ENCODE measurements around the gene LMNA. TPM values are rescaled to one million over a fixed set of nuclear protein-coding genes. Genes with fewer than 3 reads are reported as not detected.
A peak's percentile ranks its signal among the peaks of the same experiment; 100 is the strongest.

LMNA gene
- total and polyA plus RNA-seq, 2 experiments from 2014 or later = 1,219 to 1,230 TPM

- 39% methylated on average over 19 to 20 of the region's 20 CpGs for WGBS, 2 experiments (ENCODE audit: low coverage in 1 of 2, low lambda C conversion rate in 2 of 2, missing lambda C conversion rate in 2 of 2)
Measured at GRCh38 chr1:156140879-156141707, 26.6 kb downstream of the LMNA start.

DNA sequence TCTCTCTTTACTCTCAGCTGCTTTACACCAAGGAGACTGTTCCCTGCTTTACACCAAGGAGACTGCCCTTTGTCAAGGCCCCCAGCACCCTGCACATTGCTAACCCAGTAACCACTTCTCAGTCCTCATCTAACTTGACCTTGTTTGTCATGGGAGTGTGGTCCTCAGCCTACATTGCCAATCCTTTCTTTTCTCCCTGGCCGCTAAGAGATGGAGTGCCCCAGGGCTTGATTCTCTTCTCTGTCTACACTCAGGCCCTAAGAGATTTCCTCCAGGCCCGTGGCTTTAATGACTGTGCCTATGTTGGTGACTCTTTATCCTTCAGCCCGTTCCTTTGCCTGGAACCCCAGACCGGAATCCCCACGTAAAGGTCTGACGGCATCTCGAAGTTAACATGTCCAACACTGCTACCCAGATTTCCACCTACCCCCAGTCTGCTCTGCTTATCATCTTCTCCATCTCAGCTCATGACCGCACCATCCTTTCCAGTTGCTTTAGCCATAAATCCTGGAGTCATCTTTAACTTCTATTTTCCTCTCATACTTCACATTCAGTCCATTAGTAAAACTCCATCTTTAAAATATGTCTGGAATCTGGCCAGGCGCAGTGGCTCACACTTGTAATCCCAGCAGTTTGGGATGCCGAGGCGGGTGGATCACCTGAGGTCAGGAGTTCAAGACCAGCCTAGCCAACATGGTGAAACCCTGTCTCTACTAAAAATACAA, 29.4 kb downstream of the LMNA start:
- H3K27me3 ChIP-seq (replicated peaks; ENCODE audit: insufficient read depth) = no peaks in the 10 kb centered on the region
- no peaks in the 10 kb centered on the region for H4K20me1 ChIP-seq (ENCODE audit: insufficient read depth)
- TF ChIP-seq EZH2 (IDR thresholded peaks at IDR 0.05; ENCODE audit: insufficient read depth, poor library complexity, severe bottlenecking) (no peak), EZH2phosphoT487 (IDR thresholded peaks at IDR 0.05; ENCODE audit: insufficient read depth, low read depth) (no peak)
- H3K9ac ChIP-seq = peak overlapping the region; percentile 20; the same call in 1 of the 2 replicates
- H3F3A ChIP-seq (ENCODE audit: insufficient read depth) = peaks cover 59% of the 10 kb centered on the region
- no peak overlapping the region for H3K4me2 ChIP-seq (ENCODE audit: unreplicated experiment)
- no peaks in the 10 kb centered on the region for H3K9me2 ChIP-seq (ENCODE audit: insufficient read depth)
- H3K79me2 ChIP-seq (ENCODE audit: insufficient read depth) = no peaks in the 10 kb centered on the region
- DNase-seq = peak; percentile 64
- H3K27ac ChIP-seq = peak overlapping the region; percentile 63
- no peak overlapping the region for H2AFZ ChIP-seq
- H3K36me3 ChIP-seq (ENCODE audit: low read depth) = peaks cover 15% of the 10 kb centered on the region
- whole genome bisulfite sequencing, 2 experiments (ENCODE audit: low coverage in 1 of 2, low lambda C conversion rate in 2 of 2, missing lambda C conversion rate in 2 of 2) = 53 to 56% methylated on average over 11 of the region's 11 CpGs
- peaks cover 26% of the 10 kb centered on the region for H3K4me1 ChIP-seq (ENCODE audit: insufficient read depth)
- in situ Hi-C loops (cut with MboI) = loop anchor here (10.0 kb wide), 1 partner anchor 81 kb away; no protein-coding TSS in a partner anchor
- no peaks in the 10 kb centered on the region for H3K9me3 ChIP-seq (ENCODE audit: low read depth)
- H3K4me3 ChIP-seq = no peak overlapping the region

More at GRCh38 chr1:156140879-156141707, 26.6 kb downstream of the LMNA start:
- H4K20me1 ChIP-seq (ENCODE audit: insufficient read depth) = no peaks in the 10 kb centered on the region
- no peak overlapping the region for H3K4me3 ChIP-seq
- no peaks in the 10 kb centered on the region for H3K27me3 ChIP-seq (replicated peaks; ENCODE audit: insufficient read depth)
- peak overlapping the region; percentile 52 for H3K27ac ChIP-seq
- TF ChIP-seq EZH2 (IDR thresholded peaks at IDR 0.05; ENCODE audit: insufficient read depth, poor library complexity, severe bottlenecking) (no peak), EZH2phosphoT487 (IDR thresholded peaks at IDR 0.05; ENCODE audit: insufficient read depth, low read depth) (no peak)
- no peak overlapping the region for H3K4me2 ChIP-seq (ENCODE audit: unreplicated experiment)
- peaks cover 41% of the 10 kb centered on the region for H3K36me3 ChIP-seq (ENCODE audit: low read depth)
- no peaks in the 10 kb centered on the region for H3K9me3 ChIP-seq (ENCODE audit: low read depth)
- peaks cover 18% of the 10 kb centered on the region for H3K4me1 ChIP-seq (ENCODE audit: insufficient read depth)
- peaks cover 22% of the 10 kb centered on the region for H3K79me2 ChIP-seq (ENCODE audit: insufficient read depth)
- H2AFZ ChIP-seq = no peak overlapping the region
- H3K9me2 ChIP-seq (ENCODE audit: insufficient read depth) = no peaks in the 10 kb centered on the region
- peak; percentile 71 for DNase-seq
- peak overlapping the region; percentile 49 for H3K9ac ChIP-seq
- H3F3A ChIP-seq (ENCODE audit: insufficient read depth) = peaks cover 81% of the 10 kb centered on the region
- in situ Hi-C loops (cut with MboI) = loop anchor here (10.0 kb wide), 1 partner anchor 84 kb away; no protein-coding TSS in a partner anchor

DNA sequence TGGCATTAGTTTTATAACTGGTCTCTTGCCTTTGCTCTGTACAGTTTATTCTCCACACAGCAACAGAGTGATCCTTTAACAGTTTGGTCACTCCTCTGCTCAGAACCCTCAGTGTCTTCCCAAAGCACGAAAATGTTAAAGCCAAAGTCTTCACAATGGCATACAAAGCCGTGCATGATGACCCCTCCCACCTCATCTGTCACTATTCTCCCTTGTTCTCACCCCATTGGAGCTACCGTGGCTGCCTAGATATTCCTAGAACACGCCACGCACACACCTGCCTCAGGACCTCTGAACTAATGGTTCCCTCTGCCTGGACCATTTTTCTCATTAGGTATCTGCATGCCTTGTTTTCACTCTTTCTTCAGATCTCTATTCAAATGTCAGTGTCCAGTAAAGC, 30.2 kb downstream of the LMNA start:
- in situ Hi-C loops (cut with MboI) = loop anchor here (10.0 kb wide), 1 partner anchor 80 kb away; no protein-coding TSS in a partner anchor
- no peak for DNase-seq
- WGBS, 2 experiments (ENCODE audit: low coverage in 1 of 2, low lambda C conversion rate in 2 of 2, missing lambda C conversion rate in 2 of 2) = 26 to 28% methylated on average over 5 of the region's 5 CpGs

DNA sequence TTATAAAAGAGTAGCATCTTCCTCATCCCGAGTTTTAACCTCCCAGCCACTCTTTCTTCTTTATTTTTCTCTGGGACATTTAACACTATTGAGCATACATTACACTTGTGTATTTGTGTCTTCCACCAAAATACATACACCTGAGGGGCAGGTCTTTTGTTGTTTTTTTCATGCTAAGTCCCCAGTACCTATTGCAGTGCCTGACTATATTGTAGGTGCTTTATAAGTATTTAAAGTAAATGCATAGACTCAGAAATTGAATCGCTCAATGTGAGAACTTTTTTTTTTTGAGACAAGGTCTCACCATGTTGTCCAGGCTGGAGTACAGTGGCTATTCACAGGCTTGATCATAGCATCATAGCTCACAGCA, 31.1 kb downstream of the LMNA start:
- H3K27me3 ChIP-seq (replicated peaks; ENCODE audit: insufficient read depth) = no peaks in the 10 kb centered on the region
- peak overlapping the region; percentile 34; the same call in 1 of the 2 replicates for H3K9ac ChIP-seq
- H2AFZ ChIP-seq = no peak overlapping the region
- H3K4me3 ChIP-seq = no peak overlapping the region
- WGBS, 2 experiments (ENCODE audit: low coverage in 1 of 2, low lambda C conversion rate in 2 of 2, missing lambda C conversion rate in 2 of 2) = 19 to 21% methylated on average over 2 of the region's 2 CpGs
- H4K20me1 ChIP-seq (ENCODE audit: insufficient read depth) = no peaks in the 10 kb centered on the region
- peak overlapping the region; percentile 63 for H3K27ac ChIP-seq
- H3K9me3 ChIP-seq (ENCODE audit: low read depth) = no peaks in the 10 kb centered on the region
- no peak overlapping the region for H3K4me2 ChIP-seq (ENCODE audit: unreplicated experiment)
- H3K4me1 ChIP-seq (ENCODE audit: insufficient read depth) = peaks cover 26% of the 10 kb centered on the region
- in situ Hi-C loops (cut with MboI) = loop anchor here (10.0 kb wide), 1 partner anchor 79 kb away; no protein-coding TSS in a partner anchor
- peaks cover 48% of the 10 kb centered on the region for H3F3A ChIP-seq (ENCODE audit: insufficient read depth)
- peaks cover 4% of the 10 kb centered on the region; the same call in 1 of the 2 replicates for H3K36me3 ChIP-seq (ENCODE audit: low read depth)
- H3K9me2 ChIP-seq (ENCODE audit: insufficient read depth) = no peaks in the 10 kb centered on the region
- no peaks in the 10 kb centered on the region for H3K79me2 ChIP-seq (ENCODE audit: insufficient read depth)
- TF ChIP-seq EZH2 (IDR thresholded peaks at IDR 0.05; ENCODE audit: insufficient read depth, poor library complexity, severe bottlenecking) = no peak
- DNase-seq = no peak

More for the DNA sequence above, 30.2 kb downstream of the LMNA start:
- peaks cover 26% of the 10 kb centered on the region for H3K4me1 ChIP-seq (ENCODE audit: insufficient read depth)
- H3K9me3 ChIP-seq (ENCODE audit: low read depth) = no peaks in the 10 kb centered on the region
- H3F3A ChIP-seq (ENCODE audit: insufficient read depth) = peaks cover 55% of the 10 kb centered on the region
- no peaks in the 10 kb centered on the region for H3K79me2 ChIP-seq (ENCODE audit: insufficient read depth)
- no peaks in the 10 kb centered on the region for H4K20me1 ChIP-seq (ENCODE audit: insufficient read depth)
- TF ChIP-seq EZH2phosphoT487 (IDR thresholded peaks at IDR 0.05; ENCODE audit: insufficient read depth, low read depth) (no peak), EZH2 (IDR thresholded peaks at IDR 0.05; ENCODE audit: insufficient read depth, poor library complexity, severe bottlenecking) (no peak)
- no peak overlapping the region for H2AFZ ChIP-seq
- no peaks in the 10 kb centered on the region for H3K27me3 ChIP-seq (replicated peaks; ENCODE audit: insufficient read depth)
- no peaks in the 10 kb centered on the region for H3K9me2 ChIP-seq (ENCODE audit: insufficient read depth)
- 0 out of 2 replicates have a peak overlapping the region, but pooled peaks have one; percentile 3 for H3K9ac ChIP-seq
- peaks cover 10% of the 10 kb centered on the region; the same call in 1 of the 2 replicates for H3K36me3 ChIP-seq (ENCODE audit: low read depth)
- H3K4me3 ChIP-seq = no peak overlapping the region
- H3K4me2 ChIP-seq (ENCODE audit: unreplicated experiment) = no peak overlapping the region
- H3K27ac ChIP-seq = peak overlapping the region; percentile 63

All from GM23248 (cell line).